ENCODE measurements around the gene PNMA6E.
"Not testable (repeated sequence)": the region's sequence is repeated elsewhere in the genome, so short reads cannot be mapped to it uniquely, and the experiment has no call there.

Gene PNMA6E

DNA sequence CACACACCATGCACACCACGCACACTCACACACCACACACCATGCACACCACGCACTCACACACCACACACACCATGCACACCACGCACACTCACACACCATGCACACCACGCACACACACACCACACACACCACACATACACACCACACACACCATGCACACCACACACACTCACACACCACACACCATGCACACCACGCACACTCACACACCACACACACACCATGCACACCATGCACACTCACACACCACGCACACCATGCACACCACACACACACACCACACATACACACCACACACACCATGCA is 11.7 kb downstream of the PNMA6E start:
- WGBS: 96% methylated on average over 6 of the region's 6 CpGs
- not testable (repeated sequence) for H3K9me3 ChIP-seq (ENCODE audit: insufficient read depth, low read depth, low read length); H3K4me3 ChIP-seq (ENCODE audit: low read length); H3K27me3 ChIP-seq (ENCODE audit: insufficient read depth, low read length); H3K9ac ChIP-seq (ENCODE audit: low read depth, low read length); H3K27ac ChIP-seq (ENCODE audit: low read depth, low read length); H3K4me1 ChIP-seq (ENCODE audit: insufficient read depth, low read length); H3K36me3 ChIP-seq (ENCODE audit: insufficient read depth, low read length)

DNA sequence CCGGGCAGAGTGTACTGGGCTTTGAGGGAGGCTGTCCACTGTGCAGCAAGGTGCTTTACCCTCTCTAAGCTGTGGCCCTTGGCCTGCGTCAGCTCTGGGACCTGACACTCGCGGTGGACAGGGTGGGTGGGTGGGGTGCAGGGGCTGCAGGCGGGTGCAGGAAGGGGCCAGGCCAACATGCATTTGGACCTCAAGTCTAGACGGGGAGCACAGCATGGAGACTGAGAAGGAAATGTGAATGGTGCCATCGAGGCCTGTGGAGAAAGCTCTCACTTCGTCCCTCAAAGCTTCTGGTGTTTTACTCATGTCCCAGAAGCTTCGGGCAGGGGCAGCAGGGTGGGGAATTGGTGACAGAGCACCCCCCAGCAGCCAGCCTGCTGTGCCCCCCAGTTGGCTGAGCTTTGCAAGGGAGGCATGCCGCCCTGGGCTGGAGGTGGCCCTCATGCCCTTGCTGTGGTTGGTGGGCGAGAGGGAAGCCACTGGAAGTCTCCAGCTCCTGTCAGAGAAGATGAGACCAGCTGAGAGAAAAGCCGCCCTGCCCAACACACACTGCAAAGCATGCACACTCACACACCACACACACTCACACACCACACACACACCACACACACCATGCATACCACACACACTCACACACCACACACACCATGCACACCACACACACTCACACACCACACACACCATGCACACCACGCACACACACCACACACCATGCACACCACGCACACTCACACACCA is 12.3 kb downstream of the PNMA6E start:
- WGBS: 93% methylated on average over 14 of the region's 14 CpGs
- Histone ChIP-seq H3K27ac (ENCODE audit: low read depth, low read length) (no peak overlapping the region), H3K9ac (ENCODE audit: low read depth, low read length) (no peak overlapping the region), H3K9me3 (ENCODE audit: insufficient read depth, low read depth, low read length) (no peaks in the 10 kb centered on the region), H3K4me3 (ENCODE audit: low read length) (no peak overlapping the region), H3K27me3 (ENCODE audit: insufficient read depth, low read length) (no peaks in the 10 kb centered on the region), H3K36me3 (ENCODE audit: insufficient read depth, low read length) (no peaks in the 10 kb centered on the region), H3K4me1 (ENCODE audit: insufficient read depth, low read length) (no peaks in the 10 kb centered on the region)

DNA sequence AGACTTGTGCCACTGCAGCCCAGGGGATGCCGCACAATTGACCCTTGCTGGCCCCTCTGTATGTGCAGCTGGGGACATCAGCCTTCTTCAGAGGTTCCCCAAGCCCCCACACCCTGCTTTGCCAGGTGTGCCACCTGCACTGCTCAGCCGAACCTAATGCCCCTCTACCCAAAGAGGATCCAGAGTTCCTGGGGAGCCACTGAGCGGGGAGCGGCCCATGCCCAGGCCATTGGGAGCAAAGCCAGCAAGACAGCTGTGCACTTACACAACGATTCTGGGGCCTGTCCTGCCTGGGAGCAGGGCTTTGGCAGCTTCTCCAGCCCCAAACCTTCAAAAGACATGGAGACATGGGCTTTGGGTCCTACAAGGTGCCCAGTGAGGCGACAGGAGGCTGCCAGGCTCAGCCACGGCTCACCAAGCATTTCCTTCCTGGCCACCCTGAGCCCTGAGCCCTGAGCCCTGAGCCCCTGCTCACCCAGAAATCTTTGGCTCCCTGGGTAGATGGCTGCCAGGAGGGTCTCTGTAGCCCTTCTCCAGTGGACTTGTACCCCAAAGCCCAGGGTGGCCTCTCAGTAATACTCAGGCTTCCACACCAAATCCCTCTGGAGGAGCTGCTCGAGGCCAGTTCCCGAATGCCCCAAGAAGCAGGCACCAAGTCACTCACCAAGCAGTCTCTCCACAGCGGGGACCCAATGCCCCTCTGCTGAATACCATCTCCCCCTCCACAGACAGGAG is 13.0 kb downstream of the PNMA6E start:
- whole genome bisulfite sequencing: 90% methylated on average over 9 of the region's 10 CpGs

DNA sequence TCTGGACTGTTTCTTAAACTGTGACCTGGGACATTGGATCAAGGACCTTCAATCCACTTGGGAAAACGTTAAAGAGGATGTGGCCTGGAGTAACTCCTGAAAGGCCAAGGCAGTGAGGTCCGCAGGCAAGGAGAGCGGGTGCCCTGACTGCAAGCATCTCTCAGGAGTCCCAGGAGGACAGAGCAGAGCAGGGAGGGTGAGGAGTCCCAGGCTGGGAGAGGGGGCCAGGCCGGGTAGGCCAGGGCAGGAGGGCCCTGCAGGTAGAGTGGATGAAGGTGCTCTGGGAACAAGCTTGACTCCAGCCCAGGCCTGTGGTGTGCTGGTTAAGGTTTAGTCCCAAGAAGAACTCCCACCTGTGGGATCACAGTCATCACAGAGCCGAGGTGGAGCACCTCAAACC is 13.8 kb downstream of the PNMA6E start:
- no peaks in the 10 kb centered on the region for H3K4me1 ChIP-seq (ENCODE audit: insufficient read depth, low read length)
- H3K4me3 ChIP-seq (ENCODE audit: low read length): no peak overlapping the region
- H3K9me3 ChIP-seq (ENCODE audit: insufficient read depth, low read depth, low read length): no peaks in the 10 kb centered on the region
- no peak overlapping the region for H3K9ac ChIP-seq (ENCODE audit: low read depth, low read length)
- no peaks in the 10 kb centered on the region for H3K36me3 ChIP-seq (ENCODE audit: insufficient read depth, low read length)
- no peak overlapping the region for H3K27ac ChIP-seq (ENCODE audit: low read depth, low read length)
- H3K27me3 ChIP-seq (ENCODE audit: insufficient read depth, low read length): no peaks in the 10 kb centered on the region
- WGBS: 86% methylated on average over 4 of the region's 5 CpGs

More for the DNA sequence above, 13.0 kb downstream of the PNMA6E start:
- Histone ChIP-seq H3K4me3 (ENCODE audit: low read length) (no peak overlapping the region), H3K36me3 (ENCODE audit: insufficient read depth, low read length) (no peaks in the 10 kb centered on the region), H3K4me1 (ENCODE audit: insufficient read depth, low read length) (no peaks in the 10 kb centered on the region), H3K27me3 (ENCODE audit: insufficient read depth, low read length) (no peaks in the 10 kb centered on the region), H3K9ac (ENCODE audit: low read depth, low read length) (no peak overlapping the region), H3K27ac (ENCODE audit: low read depth, low read length) (no peak overlapping the region), H3K9me3 (ENCODE audit: insufficient read depth, low read depth, low read length) (no peaks in the 10 kb centered on the region)

DNA sequence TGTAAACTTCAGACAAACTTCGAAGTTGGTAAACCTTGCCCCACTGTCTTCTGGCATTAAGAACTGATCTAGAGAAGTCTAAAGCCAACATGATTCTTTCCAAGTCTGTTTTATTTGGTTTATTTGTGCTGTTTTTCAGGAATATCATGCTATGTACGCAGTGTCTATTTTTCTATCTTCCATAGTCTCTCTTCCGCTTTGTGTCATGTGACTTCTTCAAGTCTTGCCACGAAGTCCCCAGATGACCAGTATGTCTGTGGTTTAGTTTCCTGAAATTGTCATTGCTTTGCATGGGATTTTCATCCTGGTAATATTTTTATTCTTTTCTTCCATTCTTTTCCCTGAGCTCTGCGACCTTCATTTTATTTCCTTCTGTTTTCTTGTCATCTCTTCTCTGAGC is 15.1 kb downstream of the PNMA6E start:
- H3K4me1 ChIP-seq (ENCODE audit: insufficient read depth, low read length): no peaks in the 10 kb centered on the region
- no peak overlapping the region for H3K4me3 ChIP-seq (ENCODE audit: low read length)
- no peak overlapping the region for H3K9ac ChIP-seq (ENCODE audit: low read depth, low read length)
- no peaks in the 10 kb centered on the region for H3K36me3 ChIP-seq (ENCODE audit: insufficient read depth, low read length)
- no peak overlapping the region for H3K27ac ChIP-seq (ENCODE audit: low read depth, low read length)
- no peaks in the 10 kb centered on the region for H3K9me3 ChIP-seq (ENCODE audit: insufficient read depth, low read depth, low read length)
- H3K27me3 ChIP-seq (ENCODE audit: insufficient read depth, low read length): no peaks in the 10 kb centered on the region
- WGBS: 90% methylated on average over 2 of the region's 5 CpGs

DNA sequence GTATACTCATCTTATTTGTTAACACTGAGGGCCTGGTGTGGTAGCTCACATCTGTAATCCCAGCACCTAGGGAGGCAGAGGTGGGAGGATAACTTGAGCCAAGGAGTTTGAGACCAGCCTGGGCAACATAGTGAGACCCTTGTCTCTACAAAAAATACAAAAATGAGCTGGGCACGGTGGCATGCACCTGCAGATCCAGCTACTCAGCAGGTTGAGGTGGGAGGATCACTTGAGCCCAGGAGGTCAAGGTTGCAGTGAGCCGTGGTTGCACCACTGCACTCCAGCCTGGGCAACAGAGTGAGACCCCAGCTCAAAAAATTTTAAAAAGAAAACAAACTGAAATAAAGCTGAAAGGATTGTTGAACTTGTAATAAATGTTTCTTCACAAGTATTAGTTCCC is 16.2 kb downstream of the PNMA6E start:
- not testable (repeated sequence) for H3K36me3 ChIP-seq (ENCODE audit: insufficient read depth, low read length); H3K9ac ChIP-seq (ENCODE audit: low read depth, low read length); H3K9me3 ChIP-seq (ENCODE audit: insufficient read depth, low read depth, low read length); H3K27ac ChIP-seq (ENCODE audit: low read depth, low read length); H3K4me3 ChIP-seq (ENCODE audit: low read length); H3K27me3 ChIP-seq (ENCODE audit: insufficient read depth, low read length); H3K4me1 ChIP-seq (ENCODE audit: insufficient read depth, low read length)
- 81% methylated on average over 2 of the region's 2 CpGs for WGBS

DNA sequence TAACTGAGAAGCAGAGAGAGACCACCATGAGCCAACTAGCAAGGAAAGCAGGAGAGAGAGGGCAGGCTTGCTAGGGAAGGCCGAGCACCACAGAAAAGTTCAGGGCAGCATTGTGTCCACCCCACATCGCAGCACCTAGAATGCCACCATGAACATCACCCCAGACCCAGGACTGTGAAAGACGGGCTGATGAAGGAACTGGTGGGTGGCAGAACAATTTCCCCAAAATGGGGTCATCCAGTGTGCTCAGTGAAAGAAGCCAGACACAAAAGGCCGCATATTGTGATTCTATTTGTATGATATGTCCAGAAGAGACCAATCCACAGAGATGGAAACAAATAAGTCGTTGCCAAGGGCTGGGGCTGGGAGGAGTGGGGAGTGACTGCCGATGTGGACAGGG is 16.8 kb downstream of the PNMA6E start:
- Histone ChIP-seq H3K27ac (ENCODE audit: low read depth, low read length) (no peak overlapping the region), H3K36me3 (ENCODE audit: insufficient read depth, low read length) (no peaks in the 10 kb centered on the region)

DNA sequence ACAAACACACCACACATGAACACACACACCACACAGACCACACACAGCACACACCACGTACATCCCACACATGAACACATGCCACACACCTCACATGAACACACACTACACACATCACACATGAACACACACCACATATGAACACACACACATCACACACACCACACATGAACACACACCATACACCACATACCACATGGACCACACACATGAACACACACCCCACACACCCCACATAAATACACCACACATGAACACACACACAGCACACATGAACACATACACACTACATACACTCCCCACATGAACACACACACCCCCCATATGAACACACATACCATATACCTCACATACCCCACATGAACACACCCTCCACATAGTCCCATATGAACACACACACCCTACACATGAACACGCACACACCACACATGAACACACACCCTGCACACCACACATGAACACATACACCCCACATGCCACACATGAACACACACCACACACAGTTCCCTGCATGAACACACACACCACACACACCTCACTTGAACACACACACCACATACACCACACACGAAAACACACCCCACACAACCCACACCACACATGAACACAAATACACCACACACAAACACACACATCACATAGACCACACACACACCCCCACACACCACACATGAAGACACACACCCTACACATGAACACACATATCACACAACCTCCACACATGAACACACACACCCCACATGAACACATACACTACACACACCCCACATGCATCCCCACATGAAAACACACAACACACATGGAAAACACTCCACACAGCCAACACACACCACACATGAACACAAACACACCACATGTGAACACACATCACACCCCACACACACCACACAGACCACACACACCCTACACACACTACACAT is 18.3 kb downstream of the PNMA6E start:
- 91% methylated on average over 3 of the region's 3 CpGs for WGBS
- no peak overlapping the region for H3K27ac ChIP-seq (ENCODE audit: low read depth, low read length)
- H3K4me3 ChIP-seq (ENCODE audit: low read length): no peak overlapping the region
- no peaks in the 10 kb centered on the region for H3K4me1 ChIP-seq (ENCODE audit: insufficient read depth, low read length)
- no peak overlapping the region for H3K9ac ChIP-seq (ENCODE audit: low read depth, low read length)
- no peaks in the 10 kb centered on the region for H3K27me3 ChIP-seq (ENCODE audit: insufficient read depth, low read length)
- no peaks in the 10 kb centered on the region for H3K9me3 ChIP-seq (ENCODE audit: insufficient read depth, low read depth, low read length)
- no peaks in the 10 kb centered on the region for H3K36me3 ChIP-seq (ENCODE audit: insufficient read depth, low read length)

More for the DNA sequence above, 16.8 kb downstream of the PNMA6E start:
- H3K9me3 ChIP-seq (ENCODE audit: insufficient read depth, low read depth, low read length): no peaks in the 10 kb centered on the region
- H3K9ac ChIP-seq (ENCODE audit: low read depth, low read length): no peak overlapping the region
- no peaks in the 10 kb centered on the region for H3K4me1 ChIP-seq (ENCODE audit: insufficient read depth, low read length)
- no peak overlapping the region for H3K4me3 ChIP-seq (ENCODE audit: low read length)
- no peaks in the 10 kb centered on the region for H3K27me3 ChIP-seq (ENCODE audit: insufficient read depth, low read length)
- WGBS: 89% methylated on average over 5 of the region's 6 CpGs

DNA sequence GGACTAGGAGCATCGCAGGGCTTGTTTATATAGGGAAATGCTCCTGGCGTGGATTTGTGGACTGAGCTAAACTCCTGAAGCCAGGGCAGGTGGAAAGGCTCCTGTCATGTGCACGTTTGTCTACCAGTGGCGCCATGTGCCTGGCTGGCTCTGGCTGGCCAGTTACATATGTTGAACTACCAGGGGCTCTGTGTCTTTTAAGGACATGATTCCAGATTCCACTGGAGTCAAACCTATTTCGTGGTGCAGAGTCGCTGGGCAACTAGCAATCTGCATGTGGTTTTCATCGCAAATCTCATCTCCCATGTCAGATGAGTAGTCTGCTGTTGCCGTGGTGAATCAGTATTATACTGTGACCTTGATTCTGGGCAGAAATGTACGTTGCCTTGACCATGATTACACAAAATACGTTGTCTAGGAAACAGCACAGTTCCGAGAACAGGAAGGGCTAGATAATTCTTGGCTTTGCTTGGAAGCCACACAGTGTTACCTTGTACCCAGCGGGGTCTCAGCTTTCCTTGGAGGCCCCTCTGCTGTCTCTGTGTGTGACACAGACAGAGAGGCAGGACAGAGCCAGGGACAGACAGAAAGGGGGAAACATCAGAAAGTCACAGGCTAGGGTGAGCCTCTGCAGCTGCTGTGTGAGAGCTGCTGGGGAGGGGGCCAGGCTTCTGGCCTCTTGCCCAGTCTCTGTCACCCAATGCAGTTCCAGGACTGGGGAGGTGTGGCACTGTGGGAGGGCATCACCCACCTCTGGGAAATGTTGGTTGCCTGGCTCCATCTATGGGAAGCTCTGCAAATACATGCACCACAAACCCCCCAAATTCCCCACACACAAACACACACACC is 19.2 kb downstream of the PNMA6E start:
- Histone ChIP-seq H3K27ac (ENCODE audit: low read depth, low read length) (no peak overlapping the region), H3K27me3 (ENCODE audit: insufficient read depth, low read length) (no peaks in the 10 kb centered on the region), H3K4me1 (ENCODE audit: insufficient read depth, low read length) (no peaks in the 10 kb centered on the region), H3K36me3 (ENCODE audit: insufficient read depth, low read length) (no peaks in the 10 kb centered on the region), H3K9me3 (ENCODE audit: insufficient read depth, low read depth, low read length) (no peaks in the 10 kb centered on the region), H3K4me3 (ENCODE audit: low read length) (no peak overlapping the region), H3K9ac (ENCODE audit: low read depth, low read length) (no peak overlapping the region)
- WGBS: 85% methylated on average over 12 of the region's 12 CpGs

DNA sequence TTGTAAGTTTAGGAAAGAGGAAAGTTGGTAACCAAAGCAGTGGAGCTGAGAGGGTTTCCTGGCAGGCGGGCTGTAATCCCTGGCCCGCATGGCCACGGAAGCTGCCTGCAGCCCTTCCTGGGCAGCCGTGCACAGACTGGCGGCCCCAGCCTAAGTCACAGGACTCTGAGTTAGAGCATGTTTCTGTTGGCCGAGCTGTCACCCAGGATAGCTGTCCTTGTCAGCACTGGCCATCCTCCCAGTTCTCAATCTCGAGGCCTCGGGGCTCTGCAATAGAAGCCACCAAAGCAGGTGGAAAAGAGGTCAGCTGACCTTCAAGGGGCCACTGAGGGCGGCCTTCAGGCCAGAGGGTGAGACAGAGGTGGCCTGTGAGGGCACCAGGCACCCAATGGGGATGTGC is 20.5 kb downstream of the PNMA6E start:
- 92% methylated on average over 9 of the region's 9 CpGs for WGBS
- no peak overlapping the region for H3K27ac ChIP-seq (ENCODE audit: low read depth, low read length)
- H3K27me3 ChIP-seq (ENCODE audit: insufficient read depth, low read length): no peaks in the 10 kb centered on the region
- H3K36me3 ChIP-seq (ENCODE audit: insufficient read depth, low read length): no peaks in the 10 kb centered on the region
- H3K9me3 ChIP-seq (ENCODE audit: insufficient read depth, low read depth, low read length): no peaks in the 10 kb centered on the region
- no peaks in the 10 kb centered on the region for H3K4me1 ChIP-seq (ENCODE audit: insufficient read depth, low read length)
- no peak overlapping the region for H3K4me3 ChIP-seq (ENCODE audit: low read length)
- no peak overlapping the region for H3K9ac ChIP-seq (ENCODE audit: low read depth, low read length)
